ENCODE results near the gene GORASP1.

The GORASP1 gene

DNA sequence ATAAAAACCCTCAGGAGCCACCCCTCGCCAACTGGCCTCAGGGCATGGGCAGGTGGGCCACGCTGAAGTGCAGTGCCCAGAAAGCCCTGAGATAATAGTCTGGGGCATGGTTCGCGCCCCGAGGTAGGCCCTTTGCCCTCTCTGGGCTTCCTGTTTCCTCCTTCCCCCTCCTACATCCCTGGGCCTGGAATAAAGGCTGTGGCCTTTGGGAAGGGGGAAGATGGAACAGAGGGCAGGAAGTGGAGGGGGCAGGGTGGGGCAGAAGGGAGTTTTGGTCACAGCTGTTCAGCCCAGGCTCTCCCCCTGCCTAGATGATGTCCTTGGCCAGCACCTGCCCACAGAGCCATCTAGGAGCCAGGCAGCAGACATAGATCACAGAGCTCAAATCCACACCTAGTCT is 34.6 kb upstream of the GORASP1 start:
- H3K4me3 ChIP-seq (ENCODE audit: low read length) = no peak overlapping the region
- no peak for DNase-seq (ENCODE audit: low read depth, low spot score)

GRCh38 chr3:39141171-39141995 is 34.0 kb upstream of the GORASP1 start:
- H3K4me3 ChIP-seq (ENCODE audit: low read length) = no peak overlapping the region
- no peak for DNase-seq (ENCODE audit: low read depth, low spot score)

DNA sequence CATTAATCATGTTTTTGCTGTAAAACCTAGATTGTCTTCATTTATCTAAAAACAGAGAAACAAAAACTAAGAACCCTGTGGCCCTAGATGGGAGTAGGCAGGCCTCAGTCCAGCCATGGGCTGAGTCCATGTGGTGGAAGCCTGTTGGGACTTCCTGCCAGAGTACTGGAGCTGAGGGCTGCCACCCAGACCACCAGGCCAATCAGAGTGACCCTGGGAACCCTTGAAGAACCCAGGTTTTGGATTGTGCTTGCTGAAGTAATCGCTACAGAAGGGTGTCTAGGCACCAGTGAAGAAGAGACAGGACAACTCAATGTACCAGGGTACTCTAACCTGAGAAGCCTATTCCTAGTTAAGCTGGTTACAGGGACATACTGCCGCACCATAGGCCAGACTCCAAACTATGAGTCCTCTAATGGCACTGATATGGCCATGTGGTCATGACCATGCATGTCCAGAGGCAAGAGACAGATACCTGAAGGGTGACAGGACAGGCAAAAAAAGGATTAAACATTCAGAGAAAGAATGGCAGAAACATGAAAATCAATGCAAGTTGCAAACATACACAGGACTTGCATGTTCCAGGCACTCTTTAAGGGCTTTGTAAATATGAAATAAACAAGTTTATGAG is 33.0 kb upstream of the GORASP1 start:
- DNase-seq (ENCODE audit: low read depth, low spot score) = no peak

DNA sequence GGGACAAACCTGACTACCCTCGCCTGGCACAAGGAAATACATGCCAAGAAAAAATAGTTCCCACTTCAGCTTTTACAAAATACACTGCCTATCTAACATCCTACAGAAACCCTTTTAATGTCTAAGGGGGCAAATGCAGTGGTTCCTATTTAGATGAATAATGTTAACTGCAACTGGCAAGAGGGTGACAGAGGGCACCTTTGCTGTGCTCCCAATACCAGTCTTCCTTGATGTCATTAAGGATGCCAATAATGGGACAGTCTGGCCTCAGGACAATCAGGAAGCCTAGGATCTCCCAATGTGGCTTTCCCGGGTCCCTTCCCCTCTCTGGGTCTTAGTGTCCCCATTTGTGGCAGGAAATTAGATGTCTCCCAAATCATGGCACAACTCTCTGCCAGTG is 32.0 kb upstream of the GORASP1 start:
- no peak for DNase-seq (ENCODE audit: low read depth, low spot score)
- no peak overlapping the region for H3K4me3 ChIP-seq (ENCODE audit: low read length)

More for the DNA sequence above, 33.0 kb upstream of the GORASP1 start:
- no peak overlapping the region for H3K4me3 ChIP-seq (ENCODE audit: low read length)

DNA sequence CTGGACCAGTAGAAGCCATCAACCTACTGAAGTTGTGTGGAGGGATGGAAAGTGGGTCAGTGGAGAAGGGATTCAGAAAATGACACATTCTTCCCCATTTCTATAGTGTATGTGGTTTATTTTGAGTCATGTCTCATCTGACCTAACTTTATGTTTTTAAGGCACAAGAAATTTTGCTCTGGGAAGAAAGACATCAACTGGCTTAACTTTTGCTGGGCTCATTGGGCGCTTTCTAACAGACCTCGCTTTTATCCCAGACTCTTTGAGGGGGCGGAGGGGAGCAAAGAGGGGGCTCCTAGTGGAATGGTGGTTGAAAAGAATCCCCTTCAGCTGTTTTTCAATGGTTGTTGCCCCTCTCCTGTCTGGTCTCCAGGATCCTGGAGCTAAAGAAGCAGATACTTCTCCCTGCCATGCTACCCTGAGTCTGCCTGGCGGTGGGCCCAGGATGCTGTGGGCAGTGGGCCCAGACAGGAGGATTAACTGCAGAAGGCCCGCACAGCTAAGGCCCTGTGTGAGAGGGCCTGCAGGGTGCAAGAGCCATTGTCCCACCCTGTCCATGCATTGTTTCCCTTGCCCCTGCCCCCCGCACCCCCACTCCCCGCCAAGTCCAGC is 31.5 kb upstream of the GORASP1 start:
- no peak for DNase-seq (ENCODE audit: low read depth, low spot score)

GRCh38 chr3:39137991-39138803 is 30.8 kb upstream of the GORASP1 start:
- DNase-seq (ENCODE audit: low read depth, low spot score) = no peak
- no peak overlapping the region for H3K4me3 ChIP-seq (ENCODE audit: low read length)

More for the DNA sequence above, 31.5 kb upstream of the GORASP1 start:
- H3K4me3 ChIP-seq (ENCODE audit: low read length) = no peak overlapping the region

GRCh38 chr3:39137435-39137936 is 30.1 kb upstream of the GORASP1 start:
- H3K4me3 ChIP-seq (ENCODE audit: low read length) = no peak overlapping the region
- no peak for DNase-seq (ENCODE audit: low read depth, low spot score)

DNA sequence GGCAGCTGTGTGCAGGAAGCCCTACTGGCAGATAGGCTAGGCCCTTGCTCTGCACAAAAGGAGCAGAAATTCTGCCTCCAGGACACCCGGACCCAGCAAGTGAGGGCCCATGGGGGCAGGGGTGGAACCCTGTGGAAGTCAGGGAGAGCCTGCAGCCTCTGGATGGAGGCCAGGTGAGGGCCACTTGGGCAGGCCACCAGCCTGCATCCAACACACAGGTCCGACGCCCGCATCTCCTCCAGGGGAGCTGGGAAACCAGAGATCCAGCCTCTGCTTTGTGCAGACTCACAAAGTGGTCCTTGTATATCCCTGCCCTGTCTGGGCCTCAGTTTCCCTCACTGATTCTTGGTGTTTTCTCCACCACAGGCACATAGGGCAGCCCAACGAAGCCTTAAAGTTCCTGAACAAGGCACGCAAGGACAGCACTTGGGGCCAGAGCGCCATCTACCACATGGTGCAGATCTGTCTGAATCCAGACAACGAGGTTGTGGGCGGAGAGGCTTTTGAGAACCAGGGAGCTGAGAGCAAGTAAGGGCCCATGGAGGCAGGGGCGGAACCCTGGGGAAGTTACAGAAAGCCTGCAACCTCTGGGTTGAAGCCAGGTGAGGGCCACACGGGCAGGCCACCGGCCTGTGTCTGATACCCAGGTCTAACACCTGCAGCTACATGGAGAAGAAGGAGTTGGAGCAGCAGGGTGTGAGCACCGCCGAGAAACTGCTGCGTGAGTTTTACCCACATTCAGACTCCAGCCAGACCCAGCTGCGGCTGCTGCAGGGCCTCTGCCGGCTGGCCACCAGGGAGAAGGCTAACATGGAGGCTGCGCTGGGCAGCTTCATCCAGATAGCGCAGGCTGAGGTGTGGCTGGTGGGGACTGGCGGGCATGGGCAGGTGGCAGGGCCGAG is 29.4 kb upstream of the GORASP1 start:
- no peak for DNase-seq (ENCODE audit: low read depth, low spot score)
- no peak overlapping the region for H3K4me3 ChIP-seq (ENCODE audit: low read length)

DNA sequence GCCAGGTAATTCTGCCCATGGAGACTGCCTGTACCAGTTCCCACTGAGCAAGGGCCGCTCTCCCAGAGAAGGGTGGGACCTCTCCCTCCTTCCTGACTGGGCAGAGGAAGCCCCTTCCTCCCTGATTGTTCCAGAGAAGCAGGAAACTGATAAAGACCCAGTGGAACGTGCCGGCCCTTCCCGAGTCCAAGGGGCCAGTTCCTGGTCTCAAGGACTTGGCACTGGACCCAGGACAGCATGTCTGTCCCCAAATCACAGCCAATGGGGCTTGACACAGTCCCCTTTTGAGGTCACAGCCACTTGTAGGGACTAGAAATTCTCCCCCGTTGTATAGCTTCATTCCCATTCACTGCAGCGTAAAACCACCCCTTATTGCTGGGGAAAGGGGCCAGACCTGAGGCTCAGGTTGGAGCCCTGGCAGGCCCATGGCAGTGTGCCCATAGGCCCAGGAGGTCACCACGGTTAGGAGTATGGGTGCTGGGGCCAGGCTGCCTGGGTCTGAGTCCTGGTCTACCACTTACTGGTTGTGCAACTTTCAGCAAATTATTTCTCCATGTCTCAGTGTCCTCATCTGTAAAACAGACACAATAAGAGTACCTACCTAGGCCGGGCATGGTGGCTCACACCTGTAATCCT is 27.9 kb upstream of the GORASP1 start:
- H3K4me3 ChIP-seq (ENCODE audit: low read length) = no peak overlapping the region
- DNase-seq (ENCODE audit: low read depth, low spot score) = no peak

- H3K4me3 ChIP-seq (ENCODE audit: low read length) = no peak overlapping the region
- DNase-seq (ENCODE audit: low read depth, low spot score) = no peak
These were observed 26.9 kb upstream of the GORASP1 start for GRCh38 chr3:39134305-39134704.

DNA sequence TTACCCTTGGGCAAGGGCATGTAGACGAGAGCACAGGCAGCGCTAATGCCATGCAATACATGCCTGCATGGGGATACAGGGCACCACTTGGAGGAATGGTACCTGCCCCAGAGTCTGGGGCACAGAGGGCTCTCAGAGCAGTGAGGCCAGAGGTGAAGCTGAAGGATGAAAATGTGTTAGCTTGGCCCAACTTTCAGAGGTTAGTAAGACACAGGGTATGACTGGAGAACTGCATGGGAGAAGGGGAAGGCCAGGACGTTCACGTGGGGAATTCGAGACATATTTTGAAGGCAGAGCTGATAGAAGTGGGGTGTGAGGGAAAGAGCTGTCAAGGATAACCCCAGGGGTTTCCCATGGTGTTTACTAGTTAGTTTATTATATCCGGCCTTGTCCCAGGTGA is 26.4 kb upstream of the GORASP1 start:
- no peak overlapping the region for H3K4me3 ChIP-seq (ENCODE audit: low read length)
- DNase-seq (ENCODE audit: low read depth, low spot score) = no peak

DNA sequence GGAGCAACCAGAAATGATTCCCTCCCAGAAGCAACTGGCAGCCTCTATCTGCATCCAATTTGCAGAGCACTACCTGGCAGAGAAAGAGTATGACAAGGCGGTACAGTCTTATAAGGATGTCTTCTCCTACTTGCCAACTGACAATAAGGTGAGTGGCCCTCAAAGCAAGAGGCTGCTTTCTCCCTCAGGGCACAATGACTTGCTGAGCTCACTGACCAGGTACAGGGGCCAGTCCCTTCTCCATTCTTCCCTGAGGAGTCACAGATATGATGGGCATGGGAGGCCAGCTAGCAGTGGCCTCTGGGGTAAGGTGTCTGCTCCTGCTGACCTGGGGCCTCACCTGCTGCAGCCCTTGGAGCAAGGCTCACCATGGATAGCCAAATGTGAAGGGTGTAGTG is 25.7 kb upstream of the GORASP1 start:
- no peak for DNase-seq (ENCODE audit: low read depth, low spot score)
- no peak overlapping the region for H3K4me3 ChIP-seq (ENCODE audit: low read length)

DNA sequence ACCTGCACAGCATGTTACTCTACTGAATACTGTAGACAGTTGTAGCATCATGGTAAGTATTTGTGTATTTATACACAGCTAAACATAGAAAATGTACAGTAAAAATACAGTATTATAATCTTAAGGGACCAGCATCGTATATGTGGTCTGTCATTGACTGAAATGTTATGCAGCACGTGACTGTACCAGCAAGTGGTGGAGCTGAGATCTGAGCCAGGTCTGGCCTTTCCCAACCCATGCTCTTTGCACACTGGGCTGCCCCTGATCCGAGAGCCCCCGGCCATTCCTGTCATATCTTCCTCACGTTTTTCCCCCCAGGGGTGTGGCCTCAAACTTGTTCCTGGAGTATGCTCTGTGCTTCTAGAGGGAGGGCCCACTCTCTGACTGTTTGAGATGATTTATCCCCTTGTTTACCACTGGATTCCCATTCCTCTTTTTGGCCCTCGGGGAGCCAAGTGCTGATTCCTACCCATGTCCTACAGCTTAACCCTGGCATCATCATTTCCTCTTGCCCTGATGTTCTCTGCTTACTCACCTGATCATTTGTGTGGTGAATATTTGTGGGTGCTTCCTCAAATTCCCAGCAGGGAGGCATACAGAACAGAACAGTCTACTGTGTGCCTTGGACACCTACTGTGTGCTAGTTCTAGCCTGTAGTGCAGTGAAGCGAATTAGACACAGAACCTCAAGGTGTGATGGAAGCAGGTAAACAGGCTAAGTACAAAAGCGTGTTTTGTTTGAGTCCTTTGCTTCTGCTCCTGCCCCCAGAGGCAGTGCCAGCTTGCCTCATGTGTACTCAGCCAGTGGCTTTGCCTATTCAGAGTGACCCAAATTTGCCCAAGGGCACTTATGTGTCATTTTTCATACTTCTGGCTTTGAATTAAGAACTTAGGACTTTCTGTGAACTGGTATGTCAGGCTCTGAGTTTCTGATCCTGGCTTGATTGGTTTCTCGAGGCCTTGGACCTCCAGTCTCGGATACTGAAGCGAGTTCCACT is 25.0 kb upstream of the GORASP1 start:
- no peak for DNase-seq (ENCODE audit: low read depth, low spot score)
- H3K4me3 ChIP-seq (ENCODE audit: low read length) = no peak overlapping the region

DNA sequence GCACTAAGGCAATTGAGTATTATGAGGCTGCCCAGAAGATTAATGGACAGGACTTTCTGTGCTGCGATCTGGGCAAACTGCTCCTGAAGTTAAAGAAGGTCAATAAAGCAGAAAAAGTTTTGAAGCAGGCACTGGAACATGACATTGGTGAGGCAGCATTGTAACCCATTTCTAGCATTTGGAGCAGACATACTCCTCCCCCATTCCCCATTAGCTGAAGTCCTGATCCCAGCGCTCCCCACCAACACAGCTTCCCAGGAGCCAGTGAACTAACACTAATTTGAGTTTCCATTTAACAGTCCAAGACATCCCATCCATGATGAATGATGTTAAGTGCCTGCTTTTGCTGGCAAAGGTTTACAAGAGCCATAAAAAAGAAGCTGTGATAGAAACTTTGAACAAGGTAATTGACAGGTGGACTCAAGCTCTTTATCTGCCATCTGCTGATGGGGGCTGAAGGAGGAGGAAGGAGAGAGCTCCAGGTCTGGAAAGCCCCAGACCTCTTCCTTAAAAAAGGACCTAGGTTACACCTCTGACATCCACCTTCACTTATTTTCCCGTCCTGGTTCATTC is 23.4 kb upstream of the GORASP1 start:
- H3K4me3 ChIP-seq (ENCODE audit: low read length) = no peak overlapping the region
- DNase-seq (ENCODE audit: low read depth, low spot score) = no peak

GRCh38 chr3:39130026-39130425 is 22.6 kb upstream of the GORASP1 start:
- no peak for DNase-seq (ENCODE audit: low read depth, low spot score)
- H3K4me3 ChIP-seq (ENCODE audit: low read length) = no peak overlapping the region

DNA sequence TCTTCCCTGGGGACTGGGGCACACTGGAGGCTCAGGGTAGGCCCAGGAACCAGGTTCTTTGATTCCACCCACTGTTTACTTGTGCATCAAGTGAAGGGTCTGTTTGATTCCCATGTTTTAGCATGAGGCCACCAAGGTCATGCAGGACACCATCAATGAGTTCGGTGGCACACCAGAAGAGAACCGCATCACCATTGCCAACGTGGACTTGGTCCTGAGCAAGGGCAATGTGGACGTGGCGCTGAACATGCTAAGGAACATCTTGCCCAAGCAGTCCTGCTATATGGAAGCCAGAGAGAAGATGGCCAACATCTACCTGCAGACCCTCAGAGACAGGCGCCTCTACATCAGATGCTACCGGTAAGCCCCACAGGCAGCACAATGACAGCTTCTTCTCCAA is 21.5 kb upstream of the GORASP1 start:
- no peak for DNase-seq (ENCODE audit: low read depth, low spot score)
- no peak overlapping the region for H3K4me3 ChIP-seq (ENCODE audit: low read length)

GRCh38 chr3:39127908-39128304 is 20.5 kb upstream of the GORASP1 start:
- DNase-seq (ENCODE audit: low read depth, low spot score) = peak; percentile 52
- no peak overlapping the region for H3K4me3 ChIP-seq (ENCODE audit: low read length)
